DMS53 treated with DMSO at 0.1 percent for 48 hours (cell line): ENCODE measurements around the gene FEM1A.
"Not testable (repeated sequence)": the region's sequence is repeated elsewhere in the genome, so short reads cannot be mapped to it uniquely, and the experiment has no call there.

Experiments used
- DNase-seq: peaks from one replicate; lab custom pipeline; 2025; ENCODE audit not compliant: unreplicated experiment; lab: John Stamatoyannopoulos, UW

FEM1A gene

DNA sequence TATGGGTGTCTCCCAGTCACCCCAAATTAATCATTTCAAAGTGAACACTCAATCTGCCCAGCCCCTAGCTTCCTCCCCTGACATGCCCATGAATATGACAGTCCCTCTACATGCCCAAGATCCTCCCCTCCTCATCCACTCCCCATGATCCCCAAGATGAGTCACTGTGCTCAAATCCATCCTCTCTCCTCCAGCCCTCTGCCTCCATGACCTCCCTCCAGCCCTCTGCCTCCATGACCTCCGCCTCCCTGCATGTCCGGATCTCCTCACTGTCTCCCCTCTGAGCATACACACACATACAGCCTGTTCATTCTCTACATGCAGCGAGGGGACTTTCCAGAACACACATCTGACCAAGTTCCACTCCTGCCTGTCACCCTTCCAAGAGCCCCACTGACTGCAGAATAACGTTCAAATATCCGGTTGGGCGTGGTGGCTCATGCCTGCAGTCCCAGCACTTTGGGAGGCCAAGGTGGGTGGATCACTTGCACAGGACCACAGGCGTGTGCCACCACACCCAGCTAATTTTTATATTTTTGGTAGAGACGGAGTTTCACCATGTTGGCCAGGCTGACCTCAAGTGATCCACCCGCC is 18.4 kb upstream of the FEM1A start:
- no peak for DNase-seq

DNA sequence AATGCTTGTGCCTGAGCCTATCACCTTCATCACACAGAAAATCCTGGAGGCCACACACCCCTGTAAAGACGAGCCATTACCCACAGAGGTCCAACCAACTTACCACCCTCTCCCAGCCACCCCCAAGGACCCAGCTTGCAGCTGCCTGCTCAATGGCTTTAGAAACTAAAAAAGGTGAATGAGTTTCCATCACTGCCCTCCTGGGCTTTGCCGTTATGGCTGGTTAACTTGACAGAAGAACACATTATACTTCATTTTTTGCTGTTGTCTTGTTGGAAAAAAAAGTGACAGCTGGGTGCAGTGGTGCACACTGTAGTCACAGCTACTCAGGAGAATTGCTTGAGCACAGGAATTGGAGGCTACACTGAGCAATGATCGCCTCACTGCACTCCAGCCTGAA is 17.4 kb upstream of the FEM1A start:
- no peak for DNase-seq

- DNase-seq: no peak
Observed at GRCh38 chr19:4775627-4776152, 15.8 kb upstream of the FEM1A start.

- no peak for DNase-seq
Observed at GRCh38 chr19:4776436-4777211, 14.9 kb upstream of the FEM1A start.

DNA sequence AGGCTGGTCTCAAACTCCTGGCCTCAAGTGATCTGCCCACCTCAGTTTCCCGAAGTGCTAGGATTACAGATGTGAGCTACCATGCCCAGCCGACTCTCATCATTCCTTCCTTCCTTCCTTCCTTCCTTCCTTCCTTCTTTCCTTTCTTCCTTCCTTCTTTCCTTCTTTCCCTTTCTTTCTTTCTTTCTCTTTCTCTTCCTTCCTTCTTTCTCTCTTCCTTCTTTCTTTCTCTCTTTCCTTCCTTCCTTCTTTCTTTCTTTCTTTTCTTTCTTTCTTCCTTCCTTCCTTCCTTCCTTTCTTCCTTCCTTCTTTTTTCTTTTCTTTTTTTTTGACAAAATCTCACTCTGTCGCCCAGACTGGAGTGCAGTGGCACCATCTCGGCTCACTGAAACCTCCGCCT is 13.4 kb upstream of the FEM1A start:
- DNase-seq: not testable (repeated sequence)

DNA sequence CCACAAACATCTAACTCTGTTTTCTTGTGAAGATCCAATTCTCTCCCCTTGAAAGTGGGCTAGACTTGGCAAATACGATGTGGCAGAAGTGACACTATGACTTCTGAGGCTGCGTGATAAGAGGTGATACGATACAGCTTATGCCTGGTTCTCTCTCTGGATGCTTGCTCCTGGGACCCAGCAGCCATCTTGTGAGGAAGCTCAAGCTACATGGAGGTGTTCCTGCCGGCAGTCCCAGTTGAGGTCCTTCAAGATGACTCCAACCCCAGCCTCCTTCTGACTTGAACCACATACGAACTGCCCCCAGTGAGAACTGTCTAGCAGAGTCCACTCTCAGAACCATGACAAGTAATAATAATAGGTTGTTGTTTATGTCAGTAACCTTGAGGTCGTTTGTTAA is 10.7 kb upstream of the FEM1A start:
- no peak for DNase-seq

GRCh38 chr19:4781801-4782200 is 9.7 kb upstream of the FEM1A start:
- DNase-seq: no peak

GRCh38 chr19:4786412-4787016 is 5.0 kb upstream of the FEM1A start:
- DNase-seq: not testable (repeated sequence)

DNA sequence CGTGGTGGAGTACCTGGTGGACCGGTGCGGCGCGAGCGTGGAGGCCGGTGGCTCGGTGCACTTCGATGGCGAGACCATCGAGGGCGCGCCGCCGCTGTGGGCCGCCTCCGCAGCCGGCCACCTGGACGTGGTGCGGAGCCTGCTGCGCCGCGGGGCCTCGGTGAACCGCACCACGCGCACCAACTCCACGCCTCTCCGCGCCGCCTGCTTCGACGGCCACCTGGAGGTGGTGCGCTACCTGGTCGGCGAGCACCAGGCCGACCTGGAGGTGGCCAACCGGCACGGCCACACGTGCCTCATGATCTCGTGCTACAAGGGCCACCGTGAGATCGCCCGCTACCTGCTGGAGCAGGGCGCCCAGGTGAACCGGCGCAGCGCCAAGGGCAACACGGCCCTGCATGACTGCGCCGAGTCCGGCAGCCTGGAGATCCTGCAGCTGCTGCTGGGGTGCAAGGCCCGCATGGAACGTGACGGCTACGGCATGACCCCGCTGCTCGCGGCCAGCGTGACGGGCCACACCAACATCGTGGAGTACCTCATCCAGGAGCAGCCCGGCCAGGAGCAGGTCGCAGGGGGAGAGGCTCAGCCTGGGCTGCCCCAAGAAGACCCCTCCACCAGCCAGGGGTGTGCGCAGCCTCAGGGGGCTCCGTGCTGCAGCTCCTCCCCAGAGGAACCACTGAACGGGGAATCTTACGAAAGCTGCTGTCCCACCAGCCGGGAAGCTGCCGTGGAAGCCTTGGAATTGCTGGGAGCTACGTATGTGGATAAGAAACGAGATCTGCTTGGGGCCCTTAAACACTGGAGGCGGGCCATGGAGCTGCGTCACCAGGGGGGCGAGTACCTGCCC is 708 bp downstream of the FEM1A start:
- DNase-seq: not testable (repeated sequence)

- DNase-seq: not testable (repeated sequence)
Observed at GRCh38 chr19:4792866-4793195, 1.3 kb downstream of the FEM1A start.

GRCh38 chr19:4793278-4793677 is 1.7 kb downstream of the FEM1A start:
- not testable (repeated sequence) for DNase-seq

GRCh38 chr19:4794971-4795370 is 3.4 kb downstream of the FEM1A start:
- DNase-seq: no peak

- no peak for DNase-seq
Observed at GRCh38 chr19:4795400-4795799, 3.9 kb downstream of the FEM1A start.

GRCh38 chr19:4800591-4801081 is 9.1 kb downstream of the FEM1A start:
- no peak for DNase-seq

- no peak for DNase-seq
Observed at GRCh38 chr19:4801085-4801619, 9.6 kb downstream of the FEM1A start.

DNA sequence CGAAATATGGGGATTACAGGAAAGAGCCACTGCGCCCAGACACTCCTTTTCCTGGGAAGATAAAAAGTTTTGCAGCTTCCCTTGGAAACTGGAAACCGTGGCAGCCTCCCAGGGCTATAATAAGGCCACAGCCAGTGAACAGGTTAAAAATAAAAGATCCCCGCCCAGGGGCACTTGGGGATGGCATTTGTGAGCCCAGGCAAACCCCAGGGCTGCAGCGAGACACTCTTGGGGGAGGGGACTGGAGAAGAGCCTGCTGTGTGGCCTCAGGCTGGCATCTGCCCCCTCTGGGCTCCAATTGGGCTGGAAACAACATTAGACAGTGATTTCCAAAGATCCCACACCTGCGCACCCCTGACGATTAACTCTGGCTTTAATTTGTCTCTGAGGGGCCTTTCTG is 11.2 kb downstream of the FEM1A start:
- DNase-seq: no peak

DNA sequence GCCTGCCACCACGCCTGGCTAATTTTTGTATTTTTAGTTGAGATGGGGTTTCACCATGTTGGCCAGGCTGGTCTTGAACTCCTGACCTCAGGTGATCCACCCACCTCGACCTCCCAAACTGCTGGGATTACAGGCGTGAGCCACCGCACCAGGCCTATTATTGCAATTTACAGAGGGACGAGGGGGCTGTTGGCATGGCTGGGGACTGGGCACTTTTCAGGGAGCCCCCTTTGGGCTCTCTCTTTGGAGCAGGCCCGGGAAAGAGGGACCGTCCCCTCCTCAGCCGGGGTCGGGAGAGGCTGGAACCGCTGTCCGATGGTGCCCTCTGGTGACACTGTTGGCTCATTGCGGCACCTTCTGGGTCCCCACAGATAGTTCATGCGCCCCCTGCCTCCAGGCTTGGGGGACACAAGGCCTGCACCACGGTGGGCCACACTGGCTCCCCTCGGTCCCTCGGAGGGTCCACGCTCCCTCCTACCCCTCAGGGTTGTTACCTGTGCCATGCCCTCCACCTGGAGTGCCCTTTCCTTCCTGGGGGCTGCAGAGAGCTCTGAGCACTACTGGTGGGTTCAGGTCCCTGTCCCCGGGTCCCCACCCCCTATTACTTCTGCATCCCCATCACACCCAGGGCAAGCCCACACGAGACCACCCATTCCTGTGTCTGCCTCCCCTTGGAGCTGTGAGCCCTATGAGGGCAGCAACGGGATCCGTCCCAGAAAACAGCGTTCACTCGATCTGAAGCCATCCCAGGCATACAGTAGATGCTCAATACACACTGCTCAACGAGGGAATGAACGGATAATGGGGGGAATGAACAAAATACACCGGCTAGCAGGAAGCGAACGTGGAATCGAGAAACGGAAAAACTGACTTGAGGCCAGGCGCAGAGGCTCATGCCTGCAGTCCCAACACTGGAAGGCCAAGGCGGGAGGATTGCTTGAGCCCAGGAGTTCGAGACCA is 12.5 kb downstream of the FEM1A start:
- DNase-seq: no peak

DNA sequence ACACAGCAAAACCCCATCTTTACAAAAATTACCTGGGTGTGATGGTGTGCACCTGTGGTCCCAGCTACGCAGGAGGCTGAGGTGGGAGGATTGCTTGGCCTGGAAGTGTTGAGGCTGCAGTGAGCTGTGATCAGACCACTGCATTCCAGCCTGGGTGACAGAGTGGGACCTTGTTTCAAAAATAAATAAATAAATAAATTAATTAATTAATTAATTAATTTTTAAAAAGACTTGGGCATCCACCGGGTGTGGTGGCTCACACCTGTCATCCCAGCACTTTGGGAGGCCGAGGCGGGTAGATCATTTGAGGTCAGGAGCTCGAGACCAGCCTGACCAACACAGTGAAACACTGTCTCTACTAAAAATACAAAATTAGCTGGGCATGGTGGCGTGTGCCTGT is 13.6 kb downstream of the FEM1A start:
- DNase-seq: not testable (repeated sequence)

- no peak for DNase-seq
Observed at GRCh38 chr19:4806384-4806783, 14.8 kb downstream of the FEM1A start.

- DNase-seq: no peak
Observed at GRCh38 chr19:4807188-4807587, 15.7 kb downstream of the FEM1A start.
